Smooth muscle cell (in vitro differentiated cells): ENCODE measurements around the gene IP6K3. TPM values are rescaled to one million over a fixed set of nuclear protein-coding genes. Genes with fewer than 3 reads are reported as not detected.
A peak's percentile ranks its signal among the peaks of the same experiment; 100 is the strongest.

ENCODE experiments used
- DNase-seq: peaks from one replicate; lab custom pipeline; 2025; ENCODE audit not compliant: unreplicated experiment; lab: John Stamatoyannopoulos, UW
- H2AFZ ChIP-seq: fragments of 200-600 bp; sonication (generic); 2 replicates; pipeline ENCODE4 v1.6.0; 2016; ENCODE audit warnings: antibody characterized with exemption, low read depth, mild to moderate bottlenecking
- H3F3A ChIP-seq: fragments of 200-600 bp; sonication (generic); 2 replicates; pipeline ENCODE4 v1.6.0; 2017; ENCODE audit warnings: antibody characterized with exemption, low read depth
- H3K27ac ChIP-seq: fragments of 200-600 bp; sonication (generic); 2 replicates; pipeline ENCODE4 v1.5.1; 2016; ENCODE audit warnings: low read depth, mild to moderate bottlenecking
- H3K27me3 ChIP-seq: fragments of 200-600 bp; sonication (generic); 2 replicates; pipeline ENCODE4 v1.6.1; 2016; ENCODE audit warnings: low read depth, mild to moderate bottlenecking
- H3K36me3 ChIP-seq: fragments of 200-600 bp; sonication (generic); 2 replicates; pipeline ENCODE4 v1.5.1; 2016; ENCODE audit warnings: low read depth
- H3K4me1 ChIP-seq: fragments of 200-600 bp; sonication (generic); 2 replicates; pipeline ENCODE4 v1.5.1; 2016; ENCODE audit warnings: low read depth
- H3K4me2 ChIP-seq: fragments of 200-600 bp; sonication (generic); 2 replicates; pipeline ENCODE4 v1.6.0; 2016; ENCODE audit warnings: mild to moderate bottlenecking
- H3K4me3 ChIP-seq: fragments of 200-600 bp; sonication (generic); 2 replicates; pipeline ENCODE4 v1.5.1; 2016; ENCODE audit warnings: mild to moderate bottlenecking
- H3K79me2 ChIP-seq: fragments of 200-600 bp; sonication (generic); 2 replicates; pipeline ENCODE4 v1.6.0; 2016; ENCODE audit warnings: low read depth, mild to moderate bottlenecking
- H3K9ac ChIP-seq: fragments of 200-600 bp; sonication (generic); 2 replicates; pipeline ENCODE4 v1.6.0; 2016; ENCODE audit warnings: low read depth
- H3K9me3 ChIP-seq: fragments of 200-600 bp; sonication (generic); replicated peaks from 2 replicates; pipeline ENCODE4 v1.5.1; 2016; ENCODE audit warnings: low read depth
- H4K20me1 ChIP-seq: fragments of 200-600 bp; sonication (generic); 2 replicates; pipeline ENCODE4 v1.6.0; 2016; ENCODE audit warnings: low read depth
- WGBS: methylation state at CpG from one replicate; pipeline ENCODE4 v1.1.7; 2016; ENCODE audit warnings: low lambda C conversion rate; 5-methylcytosine and 5-hydroxymethylcytosine counted together
- polyA plus RNA-seq: library from polyadenylated mRNA; unstranded; fragments of >200 nt; fragmentation: Nextera tagmentation; extraction: Ambion mirVana; gene quantifications from 2 replicates; pipeline ENCODE4 v1.2.1, GENCODE V29; 2016
- total RNA-seq: library from RNA; depleted of rRNA; stranded (reverse); fragments of >200 nt; gene quantifications from 2 replicates; pipeline ENCODE4 v1.2.3, GENCODE V29; 2014
- TF ChIP-seq, protein P1 (sequence below): fragments of 200-600 bp; sonication (generic); IDR thresholded peaks from 2 replicates; pipeline ENCODE4 v1.5.1; 2017; ENCODE audit warnings: borderline replicate concordance, mild to moderate bottlenecking, antibody characterized with exemption; ENCODE audit not compliant: insufficient read depth, poor library complexity, severe bottlenecking

IP6K3 gene
- total and polyA plus RNA-seq, 2 experiments from 2014 or later = 2.6 to 5.6 TPM

DNA sequence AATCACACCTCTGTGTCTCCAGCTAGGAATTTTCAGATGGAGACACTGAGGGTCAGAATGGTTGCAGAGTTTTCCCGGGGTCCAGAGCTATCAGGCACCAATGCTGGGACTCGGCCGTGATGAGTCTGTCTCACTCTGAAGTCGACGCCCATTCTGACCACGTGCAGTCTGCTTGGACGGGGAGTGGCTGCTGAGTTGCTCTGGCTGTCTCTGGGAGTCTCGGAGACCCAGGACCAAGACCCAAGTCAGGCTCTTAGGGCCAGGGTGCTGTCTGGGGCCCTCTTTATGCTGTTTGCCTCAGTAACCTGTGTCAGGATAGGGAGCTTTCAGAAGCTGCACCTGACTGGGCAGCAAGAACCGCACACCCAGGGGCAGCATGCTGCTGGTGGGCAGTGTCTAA, 4.6 kb downstream of the IP6K3 start:
- WGBS = 74% methylated on average over 9 of the region's 9 CpGs
- Histone ChIP-seq H3K4me1 (peaks cover 26% of the 10 kb centered on the region), H3K4me2 (no peak overlapping the region)

DNA sequence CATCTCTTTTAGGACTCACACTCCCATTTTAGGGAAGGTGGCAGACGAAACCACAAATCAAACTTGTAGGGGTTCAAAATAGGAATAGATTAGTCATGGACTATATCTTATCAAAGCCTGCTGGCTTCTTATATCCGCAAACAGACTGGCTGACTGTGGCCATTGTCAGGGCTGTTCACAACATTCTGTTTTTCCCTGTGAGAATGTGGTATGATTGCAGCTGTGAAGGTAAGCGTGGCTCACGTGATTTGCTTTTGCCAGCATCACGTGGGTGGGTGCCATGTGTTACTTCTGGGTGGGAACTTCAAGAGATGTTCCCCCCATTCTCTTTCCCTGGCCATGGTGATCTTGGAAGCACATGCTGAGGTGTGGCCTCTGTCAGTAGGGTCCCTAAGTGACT, 5.9 kb downstream of the IP6K3 start:
- H3K9me3 ChIP-seq = no peaks in the 10 kb centered on the region
- TF ChIP-seq, protein P1, sequence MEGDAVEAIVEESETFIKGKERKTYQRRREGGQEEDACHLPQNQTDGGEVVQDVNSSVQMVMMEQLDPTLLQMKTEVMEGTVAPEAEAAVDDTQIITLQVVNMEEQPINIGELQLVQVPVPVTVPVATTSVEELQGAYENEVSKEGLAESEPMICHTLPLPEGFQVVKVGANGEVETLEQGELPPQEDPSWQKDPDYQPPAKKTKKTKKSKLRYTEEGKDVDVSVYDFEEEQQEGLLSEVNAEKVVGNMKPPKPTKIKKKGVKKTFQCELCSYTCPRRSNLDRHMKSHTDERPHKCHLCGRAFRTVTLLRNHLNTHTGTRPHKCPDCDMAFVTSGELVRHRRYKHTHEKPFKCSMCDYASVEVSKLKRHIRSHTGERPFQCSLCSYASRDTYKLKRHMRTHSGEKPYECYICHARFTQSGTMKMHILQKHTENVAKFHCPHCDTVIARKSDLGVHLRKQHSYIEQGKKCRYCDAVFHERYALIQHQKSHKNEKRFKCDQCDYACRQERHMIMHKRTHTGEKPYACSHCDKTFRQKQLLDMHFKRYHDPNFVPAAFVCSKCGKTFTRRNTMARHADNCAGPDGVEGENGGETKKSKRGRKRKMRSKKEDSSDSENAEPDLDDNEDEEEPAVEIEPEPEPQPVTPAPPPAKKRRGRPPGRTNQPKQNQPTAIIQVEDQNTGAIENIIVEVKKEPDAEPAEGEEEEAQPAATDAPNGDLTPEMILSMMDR = no peak
- H3K4me3 ChIP-seq = no peak overlapping the region
- DNase-seq = no peak
- WGBS = 69% methylated on average over 5 of the region's 5 CpGs
- peaks cover 13% of the 10 kb centered on the region for H3K4me1 ChIP-seq
- H3K79me2 ChIP-seq = no peaks in the 10 kb centered on the region
- H3K27me3 ChIP-seq = no peaks in the 10 kb centered on the region
- H2AFZ ChIP-seq = no peak overlapping the region
- H3F3A ChIP-seq = peaks cover 3% of the 10 kb centered on the region
- H3K27ac ChIP-seq = no peak overlapping the region
- H3K36me3 ChIP-seq = no peaks in the 10 kb centered on the region
- H3K4me2 ChIP-seq = peak overlapping the region; percentile 1
- peaks cover 3% of the 10 kb centered on the region for H4K20me1 ChIP-seq
- no peak overlapping the region for H3K9ac ChIP-seq

More for the DNA sequence above, 4.6 kb downstream of the IP6K3 start:
- H3K9ac ChIP-seq = no peak overlapping the region
- TF ChIP-seq, protein P1 = no peak
- H3K27ac ChIP-seq = no peak overlapping the region
- H3K79me2 ChIP-seq = no peaks in the 10 kb centered on the region
- H3K27me3 ChIP-seq = no peaks in the 10 kb centered on the region
- no peaks in the 10 kb centered on the region for H3K9me3 ChIP-seq
- peaks cover 3% of the 10 kb centered on the region for H3F3A ChIP-seq
- no peak overlapping the region for H2AFZ ChIP-seq
- H4K20me1 ChIP-seq = peaks cover 3% of the 10 kb centered on the region
- H3K4me3 ChIP-seq = no peak overlapping the region
- no peak for DNase-seq
- H3K36me3 ChIP-seq = no peaks in the 10 kb centered on the region

DNA sequence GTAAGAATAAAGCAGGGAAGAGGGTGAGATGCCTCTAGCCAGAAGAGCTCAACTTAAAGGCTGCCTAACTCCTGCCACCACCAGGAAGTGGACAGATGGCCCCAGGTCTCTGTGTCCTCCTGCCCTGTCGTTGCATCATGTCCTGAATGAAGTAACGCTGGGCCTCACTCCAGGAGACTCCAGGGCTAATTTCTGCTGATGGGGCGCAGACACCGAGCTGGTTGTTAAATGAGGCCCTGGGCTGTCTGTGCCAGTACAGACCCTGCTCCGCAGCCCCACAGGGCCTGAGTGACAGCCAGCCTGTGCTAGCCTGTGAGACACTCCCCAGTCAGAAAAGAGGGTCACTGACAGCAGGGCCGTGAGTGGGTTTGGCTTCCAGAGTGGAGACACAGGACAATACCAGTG, 6.5 kb downstream of the IP6K3 start:
- H3K9ac ChIP-seq = no peak overlapping the region
- no peaks in the 10 kb centered on the region for H3K36me3 ChIP-seq
- H3F3A ChIP-seq = no peaks in the 10 kb centered on the region
- H3K4me1 ChIP-seq = peaks cover 8% of the 10 kb centered on the region
- H2AFZ ChIP-seq = no peak overlapping the region
- H4K20me1 ChIP-seq = peaks cover 3% of the 10 kb centered on the region
- no peak for DNase-seq
- no peaks in the 10 kb centered on the region for H3K9me3 ChIP-seq
- H3K4me3 ChIP-seq = no peak overlapping the region
- peak overlapping the region; percentile 1 for H3K4me2 ChIP-seq
- no peaks in the 10 kb centered on the region for H3K79me2 ChIP-seq
- 52% methylated on average over 6 of the region's 6 CpGs for WGBS
- no peaks in the 10 kb centered on the region for H3K27me3 ChIP-seq
- TF ChIP-seq, protein P1 = no peak
- no peak overlapping the region for H3K27ac ChIP-seq

DNA sequence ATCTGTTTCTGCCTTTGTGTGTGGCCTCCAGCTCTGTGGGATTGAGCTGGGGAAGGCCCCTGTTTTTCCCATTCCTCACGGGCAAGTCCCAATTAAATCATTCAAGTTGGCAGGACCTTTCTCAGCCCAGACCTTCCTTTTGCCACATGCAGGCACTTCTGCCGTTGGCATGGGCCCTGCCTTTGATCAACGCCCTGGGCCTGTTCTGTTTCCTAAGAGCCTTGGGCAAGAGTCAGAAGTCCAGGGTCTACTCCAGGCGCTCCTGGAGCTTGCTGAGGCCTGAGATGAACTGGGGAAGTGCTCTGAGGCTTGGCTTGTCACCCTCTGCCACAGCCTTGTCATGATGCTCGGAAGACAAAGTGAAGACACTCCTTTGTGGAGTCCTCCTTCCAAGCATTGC, 7.1 kb downstream of the IP6K3 start:
- peaks cover 3% of the 10 kb centered on the region for H4K20me1 ChIP-seq
- 88% methylated on average over 5 of the region's 5 CpGs for WGBS
- no peak overlapping the region for H3K27ac ChIP-seq

More for the DNA sequence above, 7.1 kb downstream of the IP6K3 start:
- DNase-seq = no peak
- no peaks in the 10 kb centered on the region for H3K9me3 ChIP-seq
- no peak overlapping the region for H3K9ac ChIP-seq
- H2AFZ ChIP-seq = no peak overlapping the region
- H3K27me3 ChIP-seq = no peaks in the 10 kb centered on the region
- TF ChIP-seq, protein P1 = no peak
- no peaks in the 10 kb centered on the region for H3K79me2 ChIP-seq
- H3K4me1 ChIP-seq = peaks cover 1% of the 10 kb centered on the region
- H3K4me3 ChIP-seq = no peak overlapping the region
- H3K4me2 ChIP-seq = no peak overlapping the region
- H3F3A ChIP-seq = no peaks in the 10 kb centered on the region
- H3K36me3 ChIP-seq = no peaks in the 10 kb centered on the region
